Measurements from ENCODE around the gene TSPAN11.

DNA sequence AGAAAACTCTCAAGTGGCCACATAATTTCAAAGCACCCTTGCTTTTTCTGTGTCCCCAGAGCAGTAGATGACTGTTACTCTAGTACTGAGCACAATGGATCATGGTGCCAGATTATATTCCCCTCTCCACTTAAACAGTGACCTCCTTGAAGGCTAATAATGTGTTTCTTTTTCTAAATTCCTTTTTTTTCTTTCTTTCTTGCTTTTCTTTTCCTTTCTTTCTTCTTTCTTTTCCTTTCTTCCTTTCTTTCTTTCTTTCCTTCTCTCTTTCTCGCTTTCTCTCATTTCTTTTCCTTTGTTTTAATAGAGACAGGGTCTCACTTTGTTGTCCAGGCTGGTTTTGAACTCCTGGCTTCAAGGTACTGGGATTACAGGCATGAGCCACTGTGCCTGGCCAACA, 26.2 kb upstream of the TSPAN11 start:
- TF ChIP-seq, protein P1, sequence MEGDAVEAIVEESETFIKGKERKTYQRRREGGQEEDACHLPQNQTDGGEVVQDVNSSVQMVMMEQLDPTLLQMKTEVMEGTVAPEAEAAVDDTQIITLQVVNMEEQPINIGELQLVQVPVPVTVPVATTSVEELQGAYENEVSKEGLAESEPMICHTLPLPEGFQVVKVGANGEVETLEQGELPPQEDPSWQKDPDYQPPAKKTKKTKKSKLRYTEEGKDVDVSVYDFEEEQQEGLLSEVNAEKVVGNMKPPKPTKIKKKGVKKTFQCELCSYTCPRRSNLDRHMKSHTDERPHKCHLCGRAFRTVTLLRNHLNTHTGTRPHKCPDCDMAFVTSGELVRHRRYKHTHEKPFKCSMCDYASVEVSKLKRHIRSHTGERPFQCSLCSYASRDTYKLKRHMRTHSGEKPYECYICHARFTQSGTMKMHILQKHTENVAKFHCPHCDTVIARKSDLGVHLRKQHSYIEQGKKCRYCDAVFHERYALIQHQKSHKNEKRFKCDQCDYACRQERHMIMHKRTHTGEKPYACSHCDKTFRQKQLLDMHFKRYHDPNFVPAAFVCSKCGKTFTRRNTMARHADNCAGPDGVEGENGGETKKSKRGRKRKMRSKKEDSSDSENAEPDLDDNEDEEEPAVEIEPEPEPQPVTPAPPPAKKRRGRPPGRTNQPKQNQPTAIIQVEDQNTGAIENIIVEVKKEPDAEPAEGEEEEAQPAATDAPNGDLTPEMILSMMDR (IDR thresholded peaks at IDR 0.05; ENCODE audit: low read depth, low read length, missing input control), result no peak
- TF ChIP-seq YY1 (IDR thresholded peaks at IDR 0.05) (no peak), NR2F2 (IDR thresholded peaks at IDR 0.05) (no peak), TAF1 (conservative IDR thresholded peaks at IDR 0.05) (no peak), RAD21 (IDR thresholded peaks at IDR 0.05) (no peak), JUND (IDR thresholded peaks at IDR 0.05) (no peak), FOXA2 (IDR thresholded peaks at IDR 0.05) (no peak), EGR1 (IDR thresholded peaks at IDR 0.05; ENCODE audit: low read depth in 2 of 2) (no peak), GABPA (IDR thresholded peaks at IDR 0.05 in 1 of 2, conservative IDR thresholded peaks at IDR 0.05 in 1 of 2) (no peak)
- TF ChIP-seq, protein P2, sequence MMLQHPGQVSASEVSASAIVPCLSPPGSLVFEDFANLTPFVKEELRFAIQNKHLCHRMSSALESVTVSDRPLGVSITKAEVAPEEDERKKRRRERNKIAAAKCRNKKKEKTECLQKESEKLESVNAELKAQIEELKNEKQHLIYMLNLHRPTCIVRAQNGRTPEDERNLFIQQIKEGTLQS (IDR thresholded peaks at IDR 0.05), result no peak
- TF ChIP-seq, protein P3, sequence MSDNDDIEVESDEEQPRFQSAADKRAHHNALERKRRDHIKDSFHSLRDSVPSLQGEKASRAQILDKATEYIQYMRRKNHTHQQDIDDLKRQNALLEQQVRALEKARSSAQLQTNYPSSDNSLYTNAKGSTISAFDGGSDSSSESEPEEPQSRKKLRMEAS (IDR thresholded peaks at IDR 0.05), result no peak
- TF ChIP-seq, protein P4, sequence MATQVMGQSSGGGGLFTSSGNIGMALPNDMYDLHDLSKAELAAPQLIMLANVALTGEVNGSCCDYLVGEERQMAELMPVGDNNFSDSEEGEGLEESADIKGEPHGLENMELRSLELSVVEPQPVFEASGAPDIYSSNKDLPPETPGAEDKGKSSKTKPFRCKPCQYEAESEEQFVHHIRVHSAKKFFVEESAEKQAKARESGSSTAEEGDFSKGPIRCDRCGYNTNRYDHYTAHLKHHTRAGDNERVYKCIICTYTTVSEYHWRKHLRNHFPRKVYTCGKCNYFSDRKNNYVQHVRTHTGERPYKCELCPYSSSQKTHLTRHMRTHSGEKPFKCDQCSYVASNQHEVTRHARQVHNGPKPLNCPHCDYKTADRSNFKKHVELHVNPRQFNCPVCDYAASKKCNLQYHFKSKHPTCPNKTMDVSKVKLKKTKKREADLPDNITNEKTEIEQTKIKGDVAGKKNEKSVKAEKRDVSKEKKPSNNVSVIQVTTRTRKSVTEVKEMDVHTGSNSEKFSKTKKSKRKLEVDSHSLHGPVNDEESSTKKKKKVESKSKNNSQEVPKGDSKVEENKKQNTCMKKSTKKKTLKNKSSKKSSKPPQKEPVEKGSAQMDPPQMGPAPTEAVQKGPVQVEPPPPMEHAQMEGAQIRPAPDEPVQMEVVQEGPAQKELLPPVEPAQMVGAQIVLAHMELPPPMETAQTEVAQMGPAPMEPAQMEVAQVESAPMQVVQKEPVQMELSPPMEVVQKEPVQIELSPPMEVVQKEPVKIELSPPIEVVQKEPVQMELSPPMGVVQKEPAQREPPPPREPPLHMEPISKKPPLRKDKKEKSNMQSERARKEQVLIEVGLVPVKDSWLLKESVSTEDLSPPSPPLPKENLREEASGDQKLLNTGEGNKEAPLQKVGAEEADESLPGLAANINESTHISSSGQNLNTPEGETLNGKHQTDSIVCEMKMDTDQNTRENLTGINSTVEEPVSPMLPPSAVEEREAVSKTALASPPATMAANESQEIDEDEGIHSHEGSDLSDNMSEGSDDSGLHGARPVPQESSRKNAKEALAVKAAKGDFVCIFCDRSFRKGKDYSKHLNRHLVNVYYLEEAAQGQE (IDR thresholded peaks at IDR 0.05), result no peak
